ENCODE measurements around the gene ACOX2.

ACOX2 gene

DNA sequence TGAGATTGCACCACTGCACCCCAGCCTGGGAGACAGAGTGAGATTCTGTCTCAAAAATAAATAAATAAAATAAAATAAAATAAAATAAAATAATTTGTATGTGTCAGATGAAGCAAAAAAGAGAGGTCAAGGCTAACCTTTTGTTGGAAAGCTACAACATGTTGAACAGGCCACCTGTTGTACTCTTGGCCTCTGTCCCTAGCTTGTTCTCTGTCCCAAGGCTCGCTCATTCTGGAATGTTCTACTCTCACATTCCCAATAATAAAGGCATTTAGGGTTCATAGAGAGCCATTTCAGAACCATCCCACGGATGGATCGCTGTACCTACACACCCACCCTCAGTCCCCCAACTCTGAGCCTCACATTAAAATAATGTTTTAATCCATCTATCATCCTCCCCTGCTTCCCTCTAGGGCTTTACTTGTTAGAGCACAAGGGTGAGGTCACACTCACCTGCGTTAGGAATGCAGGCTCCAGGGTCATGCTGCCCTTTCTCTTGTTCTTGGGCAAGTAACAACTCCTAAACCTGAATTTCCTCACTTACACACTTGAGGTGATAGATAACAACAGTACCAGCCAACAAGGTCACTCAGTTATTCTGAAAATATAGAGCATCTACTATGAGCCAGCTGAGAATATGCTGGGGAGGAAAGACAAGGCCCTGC lies 70.0 kb downstream of the ACOX2 start:
- DNase-seq (ENCODE audit: low read depth) = no peak
- TF ChIP-seq, protein P1, sequence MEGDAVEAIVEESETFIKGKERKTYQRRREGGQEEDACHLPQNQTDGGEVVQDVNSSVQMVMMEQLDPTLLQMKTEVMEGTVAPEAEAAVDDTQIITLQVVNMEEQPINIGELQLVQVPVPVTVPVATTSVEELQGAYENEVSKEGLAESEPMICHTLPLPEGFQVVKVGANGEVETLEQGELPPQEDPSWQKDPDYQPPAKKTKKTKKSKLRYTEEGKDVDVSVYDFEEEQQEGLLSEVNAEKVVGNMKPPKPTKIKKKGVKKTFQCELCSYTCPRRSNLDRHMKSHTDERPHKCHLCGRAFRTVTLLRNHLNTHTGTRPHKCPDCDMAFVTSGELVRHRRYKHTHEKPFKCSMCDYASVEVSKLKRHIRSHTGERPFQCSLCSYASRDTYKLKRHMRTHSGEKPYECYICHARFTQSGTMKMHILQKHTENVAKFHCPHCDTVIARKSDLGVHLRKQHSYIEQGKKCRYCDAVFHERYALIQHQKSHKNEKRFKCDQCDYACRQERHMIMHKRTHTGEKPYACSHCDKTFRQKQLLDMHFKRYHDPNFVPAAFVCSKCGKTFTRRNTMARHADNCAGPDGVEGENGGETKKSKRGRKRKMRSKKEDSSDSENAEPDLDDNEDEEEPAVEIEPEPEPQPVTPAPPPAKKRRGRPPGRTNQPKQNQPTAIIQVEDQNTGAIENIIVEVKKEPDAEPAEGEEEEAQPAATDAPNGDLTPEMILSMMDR (IDR thresholded peaks at IDR 0.05; ENCODE audit: control insufficient read depth, extremely low read depth, insufficient read depth) = no peak
- H3K4me3 ChIP-seq (ENCODE audit: low read depth, low read length) = no peak overlapping the region

DNA sequence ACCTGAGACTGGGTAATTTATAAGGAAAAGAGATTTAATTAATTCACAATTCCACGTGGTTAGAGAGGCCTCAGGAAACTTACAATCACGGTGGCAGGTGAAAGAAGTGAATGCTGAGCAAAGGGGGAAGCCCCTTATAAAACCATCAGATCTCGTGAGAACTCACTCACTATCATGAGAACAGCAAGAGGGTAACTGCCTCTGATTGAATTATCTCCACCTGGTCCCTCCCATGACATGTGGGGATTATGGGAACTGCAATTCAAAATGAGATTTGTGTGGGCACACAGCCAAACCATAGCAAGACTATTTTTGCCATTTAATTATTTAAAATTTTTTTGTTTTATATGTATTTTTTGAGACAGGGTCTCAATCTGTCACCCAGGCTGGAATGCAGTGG lies 72.1 kb downstream of the ACOX2 start:
- TF ChIP-seq, protein P1 (IDR thresholded peaks at IDR 0.05; ENCODE audit: control insufficient read depth, extremely low read depth, insufficient read depth) = no peak
- DNase-seq (ENCODE audit: low read depth) = no peak
- no peak overlapping the region for H3K4me3 ChIP-seq (ENCODE audit: low read depth, low read length)

GRCh38 chr3:58463942-58464271 lies 73.1 kb downstream of the ACOX2 start:
- no peak overlapping the region for H3K4me3 ChIP-seq (ENCODE audit: low read depth, low read length)
- no peak for DNase-seq (ENCODE audit: low read depth)
- TF ChIP-seq, protein P1 (IDR thresholded peaks at IDR 0.05; ENCODE audit: control insufficient read depth, extremely low read depth, insufficient read depth) = no peak

DNA sequence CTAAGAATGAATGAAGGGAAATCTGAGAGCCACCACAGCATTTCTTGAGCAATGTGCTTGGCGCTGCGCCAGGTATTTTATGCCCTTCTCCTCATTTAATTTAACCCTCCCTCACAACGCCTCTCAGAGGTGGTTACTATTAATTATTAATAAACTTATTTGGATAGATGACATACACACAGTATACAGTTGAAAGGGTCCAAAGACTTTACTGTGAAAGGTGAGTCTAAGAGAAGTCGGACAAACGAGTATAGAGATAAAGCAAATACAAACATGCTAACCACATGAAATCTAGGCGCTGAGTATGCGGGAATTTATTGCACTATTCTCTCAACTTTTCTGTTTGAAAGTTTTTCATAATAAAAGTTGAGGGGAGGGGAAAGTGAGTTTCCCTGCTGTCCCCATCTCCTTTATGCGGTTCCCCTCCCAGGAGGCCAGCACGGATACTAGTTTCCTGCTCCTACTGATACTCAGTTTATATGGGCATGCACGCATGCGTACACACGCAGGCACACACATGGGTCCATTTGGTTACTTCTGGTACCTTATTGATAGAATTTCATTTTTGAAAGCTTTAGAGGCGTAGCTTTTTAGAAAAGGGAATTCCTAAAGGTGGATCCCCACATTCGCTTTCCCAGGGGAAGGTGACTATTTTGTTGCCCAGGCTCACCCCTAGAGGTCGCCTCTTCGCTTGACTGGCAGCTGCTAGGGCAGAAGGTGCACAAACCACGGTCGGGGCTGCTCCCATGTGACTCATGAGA lies 73.6 kb downstream of the ACOX2 start:
- peak; percentile 26 for DNase-seq (ENCODE audit: low read depth)
- TF ChIP-seq, protein P1 (IDR thresholded peaks at IDR 0.05; ENCODE audit: control insufficient read depth, extremely low read depth, insufficient read depth) = peak; percentile 86
- no peak overlapping the region for H3K4me3 ChIP-seq (ENCODE audit: low read depth, low read length)

- no peak overlapping the region for H3K4me3 ChIP-seq (ENCODE audit: low read depth, low read length)
- DNase-seq (ENCODE audit: low read depth) = no peak
- TF ChIP-seq, protein P1 (IDR thresholded peaks at IDR 0.05; ENCODE audit: control insufficient read depth, extremely low read depth, insufficient read depth) = no peak
These were observed 74.2 kb downstream of the ACOX2 start for GRCh38 chr3:58462829-58463180.

DNA sequence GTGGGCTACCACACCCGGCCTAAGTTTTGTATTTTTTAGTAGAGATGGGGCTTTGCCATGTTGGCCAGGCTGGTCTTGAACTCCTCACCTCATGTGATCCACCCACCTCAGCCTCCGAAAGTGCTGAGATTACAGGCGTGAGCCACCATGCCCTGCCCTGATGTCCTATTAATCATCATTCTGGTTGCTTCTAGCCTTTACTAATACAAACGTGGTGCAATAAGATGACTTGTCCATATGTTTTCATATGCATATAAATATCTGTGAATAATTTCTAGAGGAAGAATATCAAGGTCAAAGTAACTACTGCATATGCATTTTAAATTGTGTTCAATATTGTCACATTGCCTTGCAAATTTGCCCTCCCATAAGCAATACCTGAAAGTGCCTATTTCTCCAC lies 77.8 kb downstream of the ACOX2 start:
- no peak overlapping the region for H3K4me3 ChIP-seq (ENCODE audit: low read depth, low read length)
- no peak for DNase-seq (ENCODE audit: low read depth)
- TF ChIP-seq, protein P1 (IDR thresholded peaks at IDR 0.05; ENCODE audit: control insufficient read depth, extremely low read depth, insufficient read depth) = no peak

Measured in LNCaP clone FGC (cell line).